Left ventricle myocardium inferior (tissue), 1 donor: Measurements from ENCODE around the gene PIK3CA. TPM values are rescaled to one million over a fixed set of nuclear protein-coding genes. Genes with fewer than 3 reads are reported as not detected.
A peak's percentile ranks its signal among the peaks of the same experiment; 100 is the strongest.

Experiments
- DNase-seq: peaks from one replicate; pipeline ENCODE4 v3.0.0-alpha.2; 2020
- H3K27ac ChIP-seq: fragments of 200-600 bp; replicated peaks from 2 replicates; pipeline ENCODE4 v1.8.0; 2021
- H3K27me3 ChIP-seq: fragments of 200-600 bp; 2 replicates; pipeline ENCODE4 v1.8.0; 2021; ENCODE audit warnings: low read depth
- H3K36me3 ChIP-seq: fragments of 200-600 bp; 2 replicates; pipeline ENCODE4 v1.8.0; 2021
- H3K4me1 ChIP-seq: fragments of 200-600 bp; 2 replicates; pipeline ENCODE4 v1.8.0; 2021
- H3K4me3 ChIP-seq: fragments of 200-600 bp; 2 replicates; pipeline ENCODE4 v1.8.0; 2021; ENCODE audit warnings: mild to moderate bottlenecking, moderate library complexity
- H3K9me3 ChIP-seq: fragments of 200-600 bp; replicated peaks from 2 replicates; pipeline ENCODE4 v1.8.0; 2021
- CTCF ChIP-seq: fragments of 200-600 bp; IDR thresholded peaks from 2 replicates; pipeline ENCODE4 v1.8.0; 2021; ENCODE audit warnings: antibody characterized with exemption, mild to moderate bottlenecking, borderline replicate concordance
- intact Hi-C: fragments of 100-400 bp; cut with micrococcal nuclease; formaldehyde crosslinking; loops from one replicate; pipeline ENCODE4 v1.11.0; 2022
- total RNA-seq: library from RNA; stranded (reverse); fragmentation: NEBNext Ultra II Directional; extraction: Animal tissue kit (Norgen Biotek cat#: 25700); gene quantifications from one replicate; pipeline ENCODE4 v1.2.1, GENCODE V29; 2021
- donor health status: DM: no; HTN: yes; CAD: no; lungs with severe emphysema.

PIK3CA gene
- total RNA-seq, 1 donor from 2014 or later, result 19.6 TPM

- Histone ChIP-seq H3K9me3 (no peaks in the 10 kb centered on the region), H3K36me3 (no peaks in the 10 kb centered on the region), H3K27ac (no peak overlapping the region), H3K4me1 (peaks cover 6% of the 10 kb centered on the region), H3K4me3 (no peak overlapping the region), H3K27me3 (no peaks in the 10 kb centered on the region)
- intact Hi-C loops, result no loop called here
- TF ChIP-seq CTCF, result no peak
- DNase-seq, result no peak
Measured at GRCh38 chr3:179141890-179142289, 6.3 kb upstream of the PIK3CA start.

- no peaks in the 10 kb centered on the region for H3K27me3 ChIP-seq
- intact Hi-C loops, result loop anchor here (2.0 kb wide), 1 partner anchor 176 kb away; the partner anchor contains the start of gene ZNF639
Measured at GRCh38 chr3:179146911-179147513, 1.1 kb upstream of the PIK3CA start.

GRCh38 chr3:179147514-179147872 lies 664 bp upstream of the PIK3CA start:
- TF ChIP-seq CTCF, result peak; percentile 10
- H3K27ac ChIP-seq, result peak overlapping the region; percentile 98
- peaks cover 53% of the 10 kb centered on the region for H3K4me1 ChIP-seq
- H3K4me3 ChIP-seq, result peak overlapping the region; percentile 96
- no peaks in the 10 kb centered on the region for H3K9me3 ChIP-seq
- H3K27me3 ChIP-seq, result no peaks in the 10 kb centered on the region
- intact Hi-C loops, result loop anchor here (2.0 kb wide), 1 partner anchor 175 kb away; the partner anchor contains the start of gene ZNF639
- DNase-seq, result peak; percentile 18
- no peaks in the 10 kb centered on the region for H3K36me3 ChIP-seq

More at GRCh38 chr3:179146911-179147513, 1.1 kb upstream of the PIK3CA start:
- Histone ChIP-seq H3K27ac (peak overlapping the region; percentile 98), H3K4me1 (peaks cover 48% of the 10 kb centered on the region), H3K9me3 (no peaks in the 10 kb centered on the region), H3K36me3 (no peaks in the 10 kb centered on the region), H3K4me3 (peak overlapping the region; percentile 96)
- TF ChIP-seq CTCF, result peak; percentile 76
- no peak for DNase-seq

DNA sequence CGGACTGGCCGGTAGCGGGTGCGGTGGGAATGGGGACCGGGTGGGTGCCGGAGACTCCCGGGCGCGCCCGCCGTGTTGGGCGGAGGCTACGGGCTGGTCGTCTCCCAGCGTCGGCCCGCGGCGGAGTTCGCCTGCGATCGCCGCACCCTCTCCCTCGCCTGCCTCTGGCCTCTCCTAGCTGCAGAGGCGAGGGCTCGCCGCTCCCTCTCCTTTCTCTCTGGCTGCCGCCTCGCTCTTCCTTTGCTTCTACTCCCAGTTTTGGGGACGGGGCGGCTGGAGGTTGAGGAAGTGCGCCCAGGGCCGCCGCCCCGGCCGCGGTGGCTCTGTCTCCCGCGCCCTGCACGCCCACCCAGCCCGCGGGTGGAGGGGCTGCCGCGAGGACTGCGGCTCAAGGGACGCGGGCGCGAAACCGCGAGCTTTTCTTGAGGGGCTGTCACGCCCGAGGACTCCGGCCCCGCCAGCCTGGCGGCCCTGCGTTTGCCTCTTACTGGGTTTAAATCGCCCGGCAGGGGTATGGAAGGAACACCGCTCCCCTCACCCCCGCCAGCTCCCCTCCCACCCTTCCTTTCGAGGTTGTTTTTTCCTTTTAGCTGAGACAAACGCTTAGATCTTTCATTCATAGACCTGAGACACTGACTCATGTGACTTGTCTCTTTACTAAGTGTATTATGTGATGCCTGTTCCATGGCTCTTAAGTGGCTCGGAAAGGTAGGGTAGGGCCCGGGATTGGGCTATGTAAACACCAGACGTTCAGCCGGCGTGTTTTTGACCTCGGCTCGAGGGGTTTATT lies 654 bp downstream of the PIK3CA start:
- Histone ChIP-seq H3K36me3 (no peaks in the 10 kb centered on the region), H3K27me3 (no peaks in the 10 kb centered on the region), H3K27ac (peak overlapping the region; percentile 98), H3K9me3 (no peaks in the 10 kb centered on the region), H3K4me1 (peaks cover 64% of the 10 kb centered on the region), H3K4me3 (peak overlapping the region; percentile 96)
- no peak for TF ChIP-seq CTCF
- DNase-seq, result peak; percentile 53
- intact Hi-C loops, result no loop called here

- no peak for TF ChIP-seq CTCF
- peaks cover 69% of the 10 kb centered on the region for H3K4me1 ChIP-seq
- intact Hi-C loops, result no loop called here
- no peak for DNase-seq
- H3K36me3 ChIP-seq, result no peaks in the 10 kb centered on the region
- H3K9me3 ChIP-seq, result no peaks in the 10 kb centered on the region
- H3K27me3 ChIP-seq, result no peaks in the 10 kb centered on the region
- H3K4me3 ChIP-seq, result peak overlapping the region; percentile 96
- peak overlapping the region; percentile 98 for H3K27ac ChIP-seq
Measured at GRCh38 chr3:179149406-179149867, 1.3 kb downstream of the PIK3CA start.
